ENCODE results near the gene MYO10.
"Not testable (repeated sequence)": the region's sequence is repeated elsewhere in the genome, so short reads cannot be mapped to it uniquely, and the experiment has no call there.

MYO10 gene

DNA sequence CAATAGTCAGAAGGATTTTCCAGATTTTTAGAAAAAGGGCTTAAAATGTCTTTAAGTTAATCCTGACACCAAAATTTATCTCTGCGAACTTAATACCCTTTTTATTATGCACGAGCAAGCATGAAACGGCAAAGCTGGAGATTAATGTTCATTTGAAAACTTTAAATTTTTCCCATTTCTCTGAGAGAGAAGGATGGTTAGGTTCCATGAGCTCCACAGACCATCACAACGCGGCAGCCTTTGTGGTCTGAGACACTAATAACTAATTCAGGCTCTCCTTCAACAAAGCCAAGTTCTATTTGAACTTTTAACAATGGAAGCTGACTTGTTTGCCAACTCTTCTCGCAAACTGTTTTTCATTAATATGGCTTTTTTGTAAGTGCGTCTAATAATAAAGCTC is 94.7 kb downstream of the MYO10 start:
- H3K4me1 ChIP-seq (ENCODE audit: control insufficient read depth, insufficient read depth, low read length) = no peaks in the 10 kb centered on the region
- no peaks in the 10 kb centered on the region for H3K36me3 ChIP-seq (ENCODE audit: control insufficient read depth, insufficient read depth, low read length)
- no peak overlapping the region for H3K27ac ChIP-seq (ENCODE audit: low read depth, low read length)
- H3K9ac ChIP-seq (ENCODE audit: low read length) = no peak overlapping the region
- no peak overlapping the region for H3K4me3 ChIP-seq (ENCODE audit: low read length)
- no peaks in the 10 kb centered on the region for H3K27me3 ChIP-seq (ENCODE audit: control insufficient read depth, insufficient read depth, low read length)

DNA sequence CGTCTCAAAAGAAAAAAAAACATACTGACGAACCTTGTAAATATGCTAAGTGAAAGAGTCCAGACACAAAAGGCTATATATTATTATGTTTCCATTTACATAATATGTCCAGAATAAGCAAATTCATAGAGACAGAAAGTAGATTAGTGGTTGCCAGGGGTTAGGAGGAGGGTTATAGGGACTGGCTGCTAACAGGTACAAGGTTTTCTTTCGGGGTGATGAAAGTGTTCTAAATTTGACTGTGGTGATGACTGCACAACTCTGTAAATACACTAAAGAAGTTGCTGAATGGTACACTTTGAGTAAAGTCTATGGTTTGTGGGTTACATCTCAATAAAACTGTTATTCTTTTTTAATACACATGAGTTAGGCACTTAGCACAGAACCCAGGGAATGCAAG is 98.8 kb downstream of the MYO10 start:
- no peak overlapping the region for H3K9ac ChIP-seq (ENCODE audit: low read length)
- H3K27ac ChIP-seq (ENCODE audit: low read depth, low read length) = no peak overlapping the region
- no peaks in the 10 kb centered on the region for H3K36me3 ChIP-seq (ENCODE audit: control insufficient read depth, insufficient read depth, low read length)
- no peaks in the 10 kb centered on the region for H3K4me1 ChIP-seq (ENCODE audit: control insufficient read depth, insufficient read depth, low read length)
- no peaks in the 10 kb centered on the region for H3K27me3 ChIP-seq (ENCODE audit: control insufficient read depth, insufficient read depth, low read length)
- no peak overlapping the region for H3K4me3 ChIP-seq (ENCODE audit: low read length)

DNA sequence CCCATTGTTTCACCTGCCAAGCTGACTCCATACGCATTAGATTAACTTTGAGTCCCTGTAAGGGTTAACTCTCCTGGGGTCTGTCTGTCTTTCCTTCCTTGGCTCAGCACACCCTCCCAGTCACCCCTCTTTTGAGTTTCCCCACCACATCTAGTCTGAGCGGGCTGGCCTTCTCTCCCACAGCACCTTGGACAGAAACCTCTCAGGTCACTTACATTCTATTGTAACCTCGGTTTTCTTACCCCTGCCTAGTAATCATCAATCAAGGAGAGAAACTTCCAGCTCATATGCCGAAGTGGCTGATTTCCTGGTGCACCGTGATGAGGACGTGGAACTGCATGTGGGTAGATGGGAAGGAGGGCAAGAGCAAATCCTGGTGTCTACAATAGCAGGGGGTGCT is 102.1 kb downstream of the MYO10 start:
- H3K4me1 ChIP-seq (ENCODE audit: control insufficient read depth, insufficient read depth, low read length) = no peaks in the 10 kb centered on the region
- H3K27me3 ChIP-seq (ENCODE audit: control insufficient read depth, insufficient read depth, low read length) = no peaks in the 10 kb centered on the region
- H3K27ac ChIP-seq (ENCODE audit: low read depth, low read length) = no peak overlapping the region
- H3K4me3 ChIP-seq (ENCODE audit: low read length) = no peak overlapping the region
- H3K9ac ChIP-seq (ENCODE audit: low read length) = no peak overlapping the region
- H3K36me3 ChIP-seq (ENCODE audit: control insufficient read depth, insufficient read depth, low read length) = no peaks in the 10 kb centered on the region

DNA sequence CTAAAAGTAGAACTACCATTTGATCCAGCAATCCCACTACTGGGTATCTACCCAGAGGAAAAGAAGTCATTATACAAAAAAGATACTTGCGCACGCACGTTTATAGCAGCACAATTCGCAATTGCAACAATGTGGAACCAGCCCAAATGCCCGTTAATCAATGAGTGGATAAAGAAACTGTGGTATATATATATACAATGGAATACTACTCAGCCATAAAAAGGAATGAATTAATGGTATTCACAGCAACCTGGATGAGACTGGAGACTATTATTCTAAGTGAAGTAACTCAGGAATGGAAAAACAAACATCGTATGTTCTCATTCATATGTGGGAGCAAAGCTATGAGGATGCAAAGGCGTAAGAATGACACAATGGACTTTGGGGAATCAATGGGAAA is 104.8 kb downstream of the MYO10 start:
- H3K9ac ChIP-seq (ENCODE audit: low read length); H3K36me3 ChIP-seq (ENCODE audit: control insufficient read depth, insufficient read depth, low read length); H3K4me1 ChIP-seq (ENCODE audit: control insufficient read depth, insufficient read depth, low read length); H3K27ac ChIP-seq (ENCODE audit: low read depth, low read length); H3K4me3 ChIP-seq (ENCODE audit: low read length); H3K27me3 ChIP-seq (ENCODE audit: control insufficient read depth, insufficient read depth, low read length): not testable (repeated sequence)

DNA sequence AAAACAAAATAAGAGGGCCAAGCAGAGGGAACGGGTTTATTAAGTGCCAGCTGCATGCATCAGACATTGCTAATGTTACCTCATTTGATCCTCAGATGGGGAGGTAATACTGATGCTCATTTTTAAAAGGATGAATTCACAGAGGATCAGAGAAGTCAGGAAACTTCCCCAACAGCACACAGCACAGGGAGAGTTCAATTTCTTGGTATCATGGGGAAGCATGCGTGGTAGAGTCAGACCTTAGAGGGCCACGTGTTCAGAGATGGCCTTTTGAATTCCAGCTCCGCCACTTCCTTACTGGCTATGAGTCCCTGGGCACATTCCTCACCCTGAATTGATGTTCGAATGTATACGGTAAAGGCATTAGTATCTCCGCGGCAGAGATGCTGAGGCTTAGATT is 108.3 kb downstream of the MYO10 start:
- H3K9ac ChIP-seq (ENCODE audit: low read length) = no peak overlapping the region
- H3K27ac ChIP-seq (ENCODE audit: low read depth, low read length) = no peak overlapping the region
- H3K36me3 ChIP-seq (ENCODE audit: control insufficient read depth, insufficient read depth, low read length) = no peaks in the 10 kb centered on the region
- no peak overlapping the region for H3K4me3 ChIP-seq (ENCODE audit: low read length)
- no peaks in the 10 kb centered on the region for H3K27me3 ChIP-seq (ENCODE audit: control insufficient read depth, insufficient read depth, low read length)
- H3K4me1 ChIP-seq (ENCODE audit: control insufficient read depth, insufficient read depth, low read length) = no peaks in the 10 kb centered on the region

- H3K27ac ChIP-seq (ENCODE audit: low read depth, low read length) = no peak overlapping the region
- no peak overlapping the region for H3K4me3 ChIP-seq (ENCODE audit: low read length)
- no peaks in the 10 kb centered on the region for H3K27me3 ChIP-seq (ENCODE audit: control insufficient read depth, insufficient read depth, low read length)
- H3K4me1 ChIP-seq (ENCODE audit: control insufficient read depth, insufficient read depth, low read length) = no peaks in the 10 kb centered on the region
- no peak overlapping the region for H3K9ac ChIP-seq (ENCODE audit: low read length)
- H3K36me3 ChIP-seq (ENCODE audit: control insufficient read depth, insufficient read depth, low read length) = no peaks in the 10 kb centered on the region
Observed at GRCh38 chr5:16826379-16827125, 109.5 kb downstream of the MYO10 start.

GRCh38 chr5:16819522-16820167 is 116.4 kb downstream of the MYO10 start:
- Histone ChIP-seq H3K9ac (ENCODE audit: low read length) (no peak overlapping the region), H3K27me3 (ENCODE audit: control insufficient read depth, insufficient read depth, low read length) (no peaks in the 10 kb centered on the region), H3K36me3 (ENCODE audit: control insufficient read depth, insufficient read depth, low read length) (no peaks in the 10 kb centered on the region), H3K27ac (ENCODE audit: low read depth, low read length) (no peak overlapping the region), H3K4me1 (ENCODE audit: control insufficient read depth, insufficient read depth, low read length) (no peaks in the 10 kb centered on the region), H3K4me3 (ENCODE audit: low read length) (no peak overlapping the region)

- H3K27ac ChIP-seq (ENCODE audit: low read depth, low read length) = no peak overlapping the region
- H3K4me3 ChIP-seq (ENCODE audit: low read length) = no peak overlapping the region
- H3K36me3 ChIP-seq (ENCODE audit: control insufficient read depth, insufficient read depth, low read length) = no peaks in the 10 kb centered on the region
- H3K4me1 ChIP-seq (ENCODE audit: control insufficient read depth, insufficient read depth, low read length) = no peaks in the 10 kb centered on the region
- H3K9ac ChIP-seq (ENCODE audit: low read length) = no peak overlapping the region
- no peaks in the 10 kb centered on the region for H3K27me3 ChIP-seq (ENCODE audit: control insufficient read depth, insufficient read depth, low read length)
Observed at GRCh38 chr5:16815432-16815831, 120.7 kb downstream of the MYO10 start.

DNA sequence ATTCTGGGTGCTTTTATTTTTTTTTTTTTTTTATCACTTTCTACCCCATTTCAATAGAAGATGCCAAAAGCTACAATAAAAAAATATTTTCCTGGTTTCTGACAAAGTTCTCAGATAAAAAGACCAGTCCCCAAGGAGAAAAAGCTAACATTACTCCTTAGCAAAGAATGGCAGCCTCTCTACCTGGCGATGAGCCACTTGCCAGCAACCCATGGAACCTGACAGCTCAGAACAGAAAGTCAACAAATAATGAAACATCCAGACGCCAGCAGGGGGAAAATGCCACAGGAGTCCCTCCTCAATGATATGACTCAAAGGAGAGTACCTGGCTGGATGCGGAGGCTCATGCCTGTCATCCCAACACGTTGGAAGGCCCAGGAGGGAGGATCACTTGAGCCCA is 123.2 kb downstream of the MYO10 start:
- H3K36me3 ChIP-seq (ENCODE audit: control insufficient read depth, insufficient read depth, low read length) = no peaks in the 10 kb centered on the region
- no peak overlapping the region for H3K27ac ChIP-seq (ENCODE audit: low read depth, low read length)
- no peaks in the 10 kb centered on the region for H3K4me1 ChIP-seq (ENCODE audit: control insufficient read depth, insufficient read depth, low read length)

DNA sequence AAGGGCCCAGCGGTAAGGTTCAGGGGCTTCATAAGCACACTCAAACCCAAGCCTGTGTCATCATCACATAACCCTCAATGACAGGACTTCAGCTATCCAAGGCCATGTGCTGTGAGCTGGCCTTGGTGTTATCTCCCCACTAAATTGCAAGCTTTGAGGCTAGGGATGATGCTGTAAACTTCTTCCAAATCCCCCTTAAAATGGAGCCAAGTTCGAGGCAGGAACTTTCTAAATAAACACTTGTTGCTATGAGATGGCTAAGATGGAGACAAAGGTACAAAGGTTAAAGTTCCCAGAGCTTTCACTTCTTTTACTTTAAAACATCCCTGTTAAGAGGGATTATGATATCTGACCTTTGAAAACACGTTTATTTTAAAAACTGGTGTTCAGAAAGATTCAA is 123.6 kb downstream of the MYO10 start:
- Histone ChIP-seq H3K27ac (ENCODE audit: low read depth, low read length) (no peak overlapping the region), H3K4me3 (ENCODE audit: low read length) (no peak overlapping the region), H3K36me3 (ENCODE audit: control insufficient read depth, insufficient read depth, low read length) (no peaks in the 10 kb centered on the region), H3K9ac (ENCODE audit: low read length) (no peak overlapping the region), H3K27me3 (ENCODE audit: control insufficient read depth, insufficient read depth, low read length) (no peaks in the 10 kb centered on the region), H3K4me1 (ENCODE audit: control insufficient read depth, insufficient read depth, low read length) (no peaks in the 10 kb centered on the region)

More for the DNA sequence above, 123.2 kb downstream of the MYO10 start:
- Histone ChIP-seq H3K27me3 (ENCODE audit: control insufficient read depth, insufficient read depth, low read length) (no peaks in the 10 kb centered on the region), H3K9ac (ENCODE audit: low read length) (no peak overlapping the region), H3K4me3 (ENCODE audit: low read length) (no peak overlapping the region)

DNA sequence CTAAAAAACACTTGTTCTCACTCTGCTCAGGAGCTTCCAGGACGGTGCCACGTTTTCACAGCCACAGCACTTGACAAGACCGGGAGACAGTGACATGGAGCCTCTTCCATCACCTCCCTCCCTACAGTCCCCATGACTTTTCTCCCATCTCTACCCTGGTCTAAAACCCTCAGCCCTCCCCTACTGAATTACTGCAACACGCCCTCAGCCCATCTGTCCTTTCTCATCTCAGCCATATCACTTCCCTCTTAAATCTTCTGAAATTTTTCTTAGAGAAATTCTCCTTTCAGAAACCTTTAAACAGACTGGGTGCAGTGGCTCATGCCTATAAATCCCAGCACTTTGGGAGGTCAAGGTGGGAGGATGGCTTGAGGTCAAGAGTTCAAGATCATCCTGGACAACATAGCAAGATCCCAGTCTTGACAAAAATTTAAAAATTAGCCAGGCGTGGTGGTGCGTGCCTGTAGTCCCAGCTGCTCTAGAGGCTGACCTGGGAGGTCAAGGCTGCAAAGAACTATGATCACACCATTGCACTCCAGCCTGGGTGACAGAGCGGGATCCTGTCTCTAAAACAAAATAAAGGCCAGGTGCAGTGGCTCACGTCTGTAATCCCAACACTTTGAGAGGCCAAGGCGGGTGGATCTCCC is 125.8 kb downstream of the MYO10 start:
- H3K4me1 ChIP-seq (ENCODE audit: control insufficient read depth, insufficient read depth, low read length) = no peaks in the 10 kb centered on the region
- H3K27me3 ChIP-seq (ENCODE audit: control insufficient read depth, insufficient read depth, low read length) = no peaks in the 10 kb centered on the region
- H3K4me3 ChIP-seq (ENCODE audit: low read length) = no peak overlapping the region
- H3K9ac ChIP-seq (ENCODE audit: low read length) = no peak overlapping the region
- H3K27ac ChIP-seq (ENCODE audit: low read depth, low read length) = no peak overlapping the region
- H3K36me3 ChIP-seq (ENCODE audit: control insufficient read depth, insufficient read depth, low read length) = no peaks in the 10 kb centered on the region

DNA sequence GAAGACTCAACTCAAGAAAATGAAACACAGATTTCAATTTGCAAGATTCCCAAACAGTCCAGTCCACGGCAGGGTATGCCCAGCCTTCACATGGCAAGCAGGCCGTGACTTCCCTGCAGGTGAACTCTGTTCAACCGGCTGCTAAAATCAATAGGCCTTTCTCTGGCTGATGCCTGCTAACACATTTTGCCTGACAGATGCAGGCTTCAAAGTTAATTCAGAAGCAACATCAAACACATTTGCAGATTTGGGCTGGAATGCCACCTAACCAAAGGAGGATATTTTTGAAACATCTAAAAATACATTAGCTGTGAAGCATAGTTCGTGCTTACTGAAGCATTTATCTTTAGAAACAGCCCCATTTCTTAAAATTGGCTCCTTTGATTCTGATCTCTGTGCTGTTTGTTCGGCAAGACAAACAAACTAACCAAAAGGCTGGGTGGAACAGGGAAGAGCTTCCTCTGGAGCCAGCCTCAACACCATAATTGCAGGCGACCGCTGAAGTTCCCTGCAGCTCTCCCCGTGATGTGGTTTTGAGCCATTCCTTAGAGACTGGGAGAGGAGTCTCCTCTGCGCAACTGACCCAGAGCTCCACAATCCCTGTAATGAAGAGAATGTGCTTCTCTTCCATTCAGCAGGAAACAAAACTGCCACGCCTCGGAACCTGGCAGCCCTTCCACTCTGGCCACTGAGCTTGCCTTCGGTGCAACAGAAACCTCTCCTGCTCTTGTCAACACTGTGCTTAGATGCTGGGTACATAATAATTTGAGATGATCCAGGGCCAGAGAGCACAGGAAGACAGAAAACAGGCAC is 126.5 kb downstream of the MYO10 start:
- no peaks in the 10 kb centered on the region for H3K36me3 ChIP-seq (ENCODE audit: control insufficient read depth, insufficient read depth, low read length)
- H3K4me3 ChIP-seq (ENCODE audit: low read length) = no peak overlapping the region
- no peak overlapping the region for H3K27ac ChIP-seq (ENCODE audit: low read depth, low read length)
- H3K4me1 ChIP-seq (ENCODE audit: control insufficient read depth, insufficient read depth, low read length) = no peaks in the 10 kb centered on the region
- H3K9ac ChIP-seq (ENCODE audit: low read length) = no peak overlapping the region
- H3K27me3 ChIP-seq (ENCODE audit: control insufficient read depth, insufficient read depth, low read length) = no peaks in the 10 kb centered on the region

All from rectal smooth muscle tissue (tissue), 1 donor.